ENCODE measurements around the gene DUSP22.
A peak's percentile ranks its signal among the peaks of the same experiment; 100 is the strongest.

The DUSP22 gene

DNA sequence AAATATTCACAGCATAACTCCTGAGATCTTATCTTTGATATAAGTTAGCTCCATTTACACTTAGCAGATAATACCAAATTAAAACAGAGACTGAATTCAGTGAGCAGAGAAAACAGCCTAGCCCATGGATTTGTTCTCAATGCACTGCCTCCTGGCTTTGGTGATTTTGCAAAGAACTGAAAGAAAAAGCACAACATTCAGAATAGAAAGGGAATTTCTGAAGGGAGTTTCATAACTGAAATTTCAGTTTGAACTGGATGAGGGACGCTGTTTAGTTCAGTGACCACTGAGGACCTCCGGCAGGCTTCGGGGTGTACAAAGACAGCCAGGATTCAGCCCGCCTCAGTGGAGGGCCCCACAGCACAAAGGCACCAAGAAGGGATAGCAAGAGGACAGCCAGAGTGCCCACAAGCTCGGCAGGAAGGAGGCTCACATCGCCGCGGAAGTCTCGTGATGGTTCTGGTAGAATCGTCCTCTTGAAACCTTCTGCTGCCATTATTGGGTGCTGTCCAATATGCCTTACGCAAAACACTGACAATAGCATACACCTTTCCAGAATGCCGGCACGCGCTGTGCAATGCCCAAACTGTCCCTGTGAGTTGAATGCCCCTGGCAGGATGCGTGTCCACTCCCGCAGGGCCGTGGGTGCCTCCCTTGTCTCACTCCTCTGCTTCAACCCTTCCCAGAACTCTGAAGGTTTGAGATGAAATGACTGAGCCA, 89.6 kb downstream of the DUSP22 start:
- ATAC-seq = no peak

DNA sequence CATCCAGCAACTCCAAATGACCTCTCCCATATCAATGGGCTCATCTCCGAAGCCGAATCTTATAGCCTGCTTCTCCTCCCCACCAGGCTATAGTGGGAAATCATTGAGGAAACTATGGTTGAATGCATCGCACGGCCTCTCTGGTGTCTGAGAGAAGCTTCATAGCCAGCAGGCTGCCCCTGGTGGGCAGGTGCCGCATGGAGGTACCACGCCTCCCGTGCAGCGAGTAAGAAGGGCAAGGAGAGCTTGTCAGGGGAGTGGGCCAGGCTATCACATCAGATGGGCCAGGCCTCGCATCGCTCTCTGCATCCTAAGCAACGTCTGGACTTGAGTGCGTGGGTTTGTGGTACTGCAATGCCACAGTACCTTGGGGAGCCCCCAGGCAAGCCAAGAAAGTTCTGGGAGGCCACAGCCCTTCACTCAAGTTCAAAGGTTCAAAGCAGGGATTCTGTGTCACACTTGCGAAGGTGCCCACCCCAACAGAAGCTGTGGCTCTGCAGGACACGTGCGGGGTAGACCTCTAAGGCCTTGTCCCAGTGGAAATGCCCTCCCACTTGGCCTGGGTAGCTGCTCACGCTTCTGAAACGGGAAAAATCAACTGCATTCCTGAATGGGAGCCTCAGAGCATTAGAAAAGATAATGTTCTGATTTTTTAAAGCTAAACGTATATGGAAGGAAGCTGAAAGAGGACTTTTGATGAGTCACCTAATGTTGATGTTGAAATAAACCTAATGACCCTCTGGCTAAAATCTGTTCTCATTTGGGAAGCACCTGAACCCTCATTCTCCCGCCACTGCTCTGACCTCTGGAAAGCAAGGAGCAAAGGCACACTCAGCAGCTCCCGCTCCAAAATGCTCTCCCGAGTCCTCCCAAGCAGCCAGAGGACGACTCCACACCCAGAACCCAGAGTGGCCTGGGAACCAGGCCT, 90.9 kb downstream of the DUSP22 start:
- no peak for ATAC-seq

DNA sequence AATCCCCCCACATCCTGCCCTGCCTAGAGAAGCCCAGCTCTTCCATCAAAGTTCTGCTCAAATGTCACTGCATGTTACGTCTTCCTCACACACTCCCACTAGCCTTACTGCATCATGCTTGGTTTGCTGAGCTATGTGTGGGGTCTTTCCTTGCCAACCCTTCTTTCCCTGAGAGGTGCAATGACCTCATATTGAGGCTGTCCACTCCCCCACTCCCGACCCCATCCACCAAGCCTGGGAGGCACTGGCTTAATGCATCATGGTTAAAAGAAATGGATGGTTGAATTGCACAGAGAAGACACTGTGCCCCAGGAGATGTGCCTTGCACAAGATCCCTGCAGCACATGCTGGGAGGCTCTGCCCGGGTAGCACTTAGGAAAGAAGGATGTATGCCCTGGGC, 91.6 kb downstream of the DUSP22 start:
- no peak for ATAC-seq

DNA sequence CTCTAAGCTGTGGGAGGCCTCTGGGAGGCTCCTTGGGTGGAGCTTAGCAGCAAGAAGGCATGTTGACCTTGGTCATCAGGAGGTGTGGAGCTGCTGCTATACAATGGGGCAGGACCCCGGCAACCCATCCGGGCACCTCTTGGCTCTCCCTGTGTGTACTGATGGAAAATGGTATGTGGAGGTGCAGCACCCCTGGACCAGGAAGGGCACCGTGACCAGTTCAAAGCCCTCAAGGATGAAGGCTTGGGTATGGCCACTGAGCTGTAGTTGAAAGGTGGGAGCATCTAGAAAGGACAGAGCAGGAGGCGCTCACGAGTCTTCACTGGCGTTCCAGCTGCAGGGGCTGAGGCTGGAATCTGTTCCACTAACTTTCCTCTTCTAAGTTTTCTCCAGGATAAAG, 92.6 kb downstream of the DUSP22 start:
- ATAC-seq = no peak

DNA sequence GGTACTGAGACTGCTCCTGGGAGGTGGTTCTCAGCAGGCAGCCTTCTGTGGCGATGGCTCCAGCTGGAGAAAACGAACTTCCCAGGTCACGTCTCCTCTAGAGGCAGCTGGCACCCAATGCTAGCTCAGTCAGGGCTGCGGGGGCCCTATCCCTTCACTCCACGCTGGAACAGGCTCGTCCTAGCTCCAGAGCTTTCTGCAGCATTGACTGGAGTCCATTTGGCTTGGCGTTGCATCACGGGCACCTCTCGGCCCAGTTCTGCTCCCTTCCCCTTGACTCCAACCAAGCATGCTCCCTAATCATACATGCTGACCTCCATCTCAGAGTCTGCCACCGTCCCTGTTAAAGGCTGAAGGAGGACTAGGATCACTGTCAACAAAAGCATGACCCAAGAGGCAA, 93.3 kb downstream of the DUSP22 start:
- no peak for ATAC-seq

DNA sequence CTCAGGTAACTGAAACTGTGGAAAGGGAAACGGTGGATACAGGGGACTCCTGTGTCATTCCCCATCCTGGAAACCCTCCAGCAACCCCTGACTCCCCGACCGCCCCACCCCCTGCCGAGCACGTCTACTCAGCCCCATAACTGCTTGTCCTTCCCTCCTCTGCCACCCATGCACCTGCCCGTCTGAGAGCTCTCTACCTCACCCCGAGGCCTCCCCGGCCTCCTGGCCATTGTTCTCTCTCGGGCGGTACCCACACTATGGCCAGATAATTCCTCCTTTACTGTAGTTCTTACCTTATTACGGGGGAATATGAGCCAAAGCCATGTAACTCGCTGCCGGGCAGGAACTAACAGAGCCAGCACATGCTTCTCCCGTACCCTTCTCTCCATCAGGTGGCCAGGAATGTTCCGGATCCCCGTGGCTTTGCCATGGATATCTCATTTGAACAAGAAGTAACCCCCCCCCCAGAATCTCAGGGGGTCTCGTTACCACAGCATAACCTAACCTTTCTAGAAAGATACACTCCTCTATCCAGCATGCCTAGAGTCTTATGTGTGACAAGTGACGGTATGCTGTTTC, 94.5 kb downstream of the DUSP22 start:
- no peak for ATAC-seq

DNA sequence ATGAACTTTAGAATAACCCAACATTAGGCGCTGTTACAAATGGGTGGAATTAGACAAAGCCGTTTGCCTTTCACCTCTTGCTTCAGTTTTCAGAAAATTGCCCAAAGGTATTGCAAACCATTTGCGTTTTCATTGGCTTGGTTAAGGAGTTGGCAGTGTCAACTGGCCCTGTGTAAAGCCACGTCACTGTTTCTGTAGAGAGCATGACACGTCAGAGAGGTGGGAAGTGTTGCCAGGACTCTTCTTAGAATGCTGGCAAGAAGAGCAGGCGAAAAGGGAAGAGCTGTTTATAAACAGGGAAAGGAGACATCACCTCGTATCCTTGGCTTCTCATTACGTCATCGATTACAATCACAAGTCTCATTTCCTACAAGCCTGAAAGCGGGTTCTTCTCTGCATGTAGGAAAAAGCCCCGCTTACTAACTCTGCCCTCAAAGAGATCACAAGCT, 95.0 kb downstream of the DUSP22 start:
- no peak for ATAC-seq

DNA sequence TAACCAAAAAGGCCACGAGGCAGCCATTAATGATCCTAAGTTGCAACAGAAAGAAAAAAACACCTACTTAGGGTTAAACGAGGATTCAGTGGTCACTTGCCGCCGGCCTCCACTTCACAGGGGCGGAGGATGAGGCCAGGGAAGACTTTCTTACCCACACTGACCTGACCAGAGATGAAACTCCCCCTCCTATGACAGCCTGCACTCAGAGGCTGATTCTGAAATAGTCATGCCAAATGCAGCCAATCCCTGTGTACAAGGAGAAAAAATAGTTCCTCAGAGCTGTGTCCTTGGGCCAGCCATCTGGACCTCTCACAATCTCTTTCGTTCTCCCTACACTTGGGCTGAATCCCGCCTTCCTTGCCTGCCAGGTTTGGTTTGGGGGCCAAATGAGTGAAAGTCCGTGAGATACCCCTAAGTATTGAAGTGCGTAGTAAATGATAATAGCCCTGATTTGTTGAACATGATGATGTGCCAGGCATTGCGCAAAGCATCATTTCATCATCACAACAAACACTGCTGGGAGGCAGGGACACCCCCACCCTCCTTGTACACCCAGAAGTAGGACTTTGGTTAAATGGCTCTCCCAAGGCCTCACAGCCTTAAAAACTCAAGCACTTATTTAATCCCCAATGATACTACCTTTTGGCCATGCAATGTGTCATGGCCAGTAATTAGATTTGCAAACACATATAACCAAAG, 96.1 kb downstream of the DUSP22 start:
- no peak for ATAC-seq

DNA sequence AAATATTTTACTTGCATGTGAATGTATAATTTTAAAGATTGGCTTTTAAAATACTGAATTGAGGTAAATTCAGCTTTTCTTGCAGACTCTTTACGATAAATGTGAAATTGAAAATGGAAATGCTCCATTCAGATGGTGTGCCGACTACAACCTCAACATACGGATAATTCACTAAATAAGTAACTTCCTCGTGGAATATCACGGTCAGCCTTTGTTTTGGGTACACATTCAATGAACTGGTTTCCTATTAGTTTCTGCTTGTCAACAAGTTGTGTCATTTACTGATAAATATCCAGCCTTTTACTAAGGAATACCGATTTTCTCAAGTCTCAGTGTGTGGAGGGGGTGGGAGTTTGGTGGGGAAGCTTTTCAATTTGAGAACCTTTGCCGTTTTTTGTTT, 96.9 kb downstream of the DUSP22 start:
- ATAC-seq = no peak

DNA sequence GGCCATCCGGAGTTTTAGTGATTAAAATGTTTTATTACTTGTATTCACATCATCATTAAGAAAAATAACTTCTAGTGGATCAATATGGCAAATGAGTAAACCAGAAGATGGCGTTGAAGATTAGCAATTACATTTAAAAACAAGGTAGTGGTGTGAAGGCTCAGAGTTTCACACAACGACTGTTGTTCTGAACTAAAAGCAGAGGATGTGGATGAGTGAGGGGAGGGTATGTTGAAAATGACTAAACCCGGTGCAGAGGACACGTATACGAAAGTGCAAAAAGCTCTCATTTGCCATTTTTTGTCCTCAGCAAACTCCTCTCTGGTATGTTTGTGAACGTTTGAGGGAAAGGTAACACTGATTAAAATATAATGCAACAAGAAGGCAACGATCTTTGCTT, 97.3 kb downstream of the DUSP22 start:
- peak; percentile 69 to 74 for ATAC-seq

DNA sequence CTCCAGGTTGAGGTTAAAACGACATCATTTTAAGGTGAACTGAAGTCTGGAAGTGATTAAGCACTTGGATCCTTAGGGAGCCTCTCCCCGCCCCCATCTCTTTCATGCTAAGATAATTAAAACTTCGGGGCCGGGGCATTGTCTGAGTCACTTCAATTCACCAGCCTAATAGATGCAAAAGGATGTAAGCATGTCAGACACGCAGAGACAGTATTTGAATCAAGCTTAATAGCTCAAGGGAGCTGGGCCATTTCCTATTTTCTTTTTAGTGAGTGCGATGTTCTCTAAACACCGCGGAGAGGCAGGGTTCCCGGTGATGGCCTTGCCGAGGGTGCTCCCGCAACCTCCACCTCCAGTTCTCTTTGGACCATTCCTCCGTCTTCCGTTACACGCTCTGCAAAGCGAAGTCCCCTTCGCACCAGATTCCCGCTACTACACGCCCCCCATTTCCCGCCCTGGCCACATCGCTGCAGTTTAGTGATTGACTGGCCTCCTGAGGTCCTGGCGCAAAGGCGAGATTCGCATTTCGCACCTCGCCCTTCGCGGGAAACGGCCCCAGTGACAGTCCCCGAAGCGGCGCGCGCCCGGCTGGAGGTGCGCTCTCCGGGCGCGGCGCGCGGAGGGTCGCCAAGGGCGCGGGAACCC, 98.7 kb downstream of the DUSP22 start:
- peak; percentile 11 to 16 for ATAC-seq

DNA sequence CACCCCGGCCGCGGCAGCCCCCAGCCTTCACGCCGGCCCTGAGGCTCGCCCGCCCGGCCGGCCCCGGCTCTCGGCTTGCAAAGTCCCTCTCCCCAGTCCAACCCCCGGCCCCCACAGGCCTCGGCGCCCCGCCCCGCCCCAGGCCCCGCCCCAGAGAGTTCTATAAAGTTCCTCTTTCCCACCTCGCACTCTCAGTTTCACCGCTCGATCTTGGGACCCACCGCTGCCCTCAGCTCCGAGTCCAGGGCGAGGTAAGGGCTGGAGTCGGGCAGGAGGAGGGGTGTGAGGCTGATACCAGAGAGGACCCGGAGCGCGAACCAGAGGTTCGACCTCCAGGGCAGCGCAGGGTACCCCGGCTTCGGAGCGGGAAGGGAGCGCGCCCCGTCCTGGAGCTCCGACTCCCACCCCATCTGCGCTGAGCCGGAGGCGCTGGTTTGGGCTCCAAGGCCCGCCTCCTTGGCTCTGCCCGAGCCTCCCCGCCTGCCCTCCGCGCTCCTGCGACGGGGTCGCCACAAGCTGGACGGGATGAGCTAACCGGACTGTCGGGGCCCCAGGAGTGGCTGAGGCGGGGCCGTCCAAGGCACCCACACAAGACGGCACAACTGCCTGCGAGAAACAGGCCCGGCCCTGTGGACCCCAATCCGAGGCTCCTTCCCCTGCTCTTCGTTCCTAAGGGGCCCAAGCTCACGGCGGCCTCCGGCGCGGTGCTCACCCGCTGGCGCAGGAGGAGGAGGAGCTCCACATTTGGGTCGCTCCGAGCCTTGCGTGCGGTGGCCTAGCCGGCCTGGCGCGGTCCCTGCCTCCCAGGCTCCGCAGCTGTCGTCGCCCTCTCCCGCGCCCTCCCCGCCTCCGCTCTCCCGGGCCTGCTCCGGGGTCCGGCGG, 99.5 kb downstream of the DUSP22 start, which contains the start of gene IRF4:
IRF4 (plus strand) TSS at position 194 of the 882 bp plus-strand sequence. CDS start 1,401 bp downstream, outside the sequence.
- ATAC-seq = peak; percentile 33 to 47

DNA sequence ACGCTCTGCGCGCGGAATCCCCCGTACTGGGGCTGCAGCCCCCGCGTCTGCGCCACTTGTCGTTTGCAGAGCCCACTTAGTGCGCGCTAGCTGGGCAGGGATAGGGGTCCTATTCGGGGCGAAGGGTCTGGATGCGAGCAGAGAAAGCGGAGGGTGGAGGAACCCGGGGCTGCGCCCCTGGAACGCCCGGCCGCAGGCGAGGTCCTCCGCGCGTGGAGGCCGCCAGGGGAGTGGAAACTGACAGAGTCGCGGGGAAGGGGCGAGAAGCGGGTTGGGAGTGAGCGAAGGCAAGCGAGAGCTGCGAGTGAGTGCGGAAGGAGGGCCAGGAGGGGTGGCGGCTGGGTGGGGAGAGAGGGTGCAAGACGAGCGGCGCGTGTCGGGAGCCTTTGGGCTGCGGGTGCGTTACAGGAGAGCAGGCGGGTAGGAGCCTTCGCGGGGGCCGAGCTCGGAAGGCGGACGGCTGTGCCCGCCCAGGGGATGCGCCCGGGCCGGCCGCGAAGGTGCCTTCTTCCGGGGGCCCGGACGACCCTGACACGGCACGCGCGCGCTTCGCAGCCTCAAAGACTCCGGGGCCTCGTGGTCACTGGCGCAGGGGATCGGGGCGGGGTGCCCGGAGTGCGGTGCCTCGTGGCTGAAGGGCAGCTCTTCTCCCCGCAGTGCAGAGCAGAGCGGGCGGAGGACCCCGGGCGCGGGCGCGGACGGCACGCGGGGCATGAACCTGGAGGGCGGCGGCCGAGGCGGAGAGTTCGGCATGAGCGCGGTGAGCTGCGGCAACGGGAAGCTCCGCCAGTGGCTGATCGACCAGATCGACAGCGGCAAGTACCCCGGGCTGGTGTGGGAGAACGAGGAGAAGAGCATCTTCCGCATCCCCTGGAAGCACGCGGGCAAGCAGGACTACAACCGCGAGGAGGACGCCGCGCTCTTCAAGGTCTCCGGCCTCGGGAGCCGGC, 100.4 kb downstream of the DUSP22 start:
- ATAC-seq = no peak

DNA sequence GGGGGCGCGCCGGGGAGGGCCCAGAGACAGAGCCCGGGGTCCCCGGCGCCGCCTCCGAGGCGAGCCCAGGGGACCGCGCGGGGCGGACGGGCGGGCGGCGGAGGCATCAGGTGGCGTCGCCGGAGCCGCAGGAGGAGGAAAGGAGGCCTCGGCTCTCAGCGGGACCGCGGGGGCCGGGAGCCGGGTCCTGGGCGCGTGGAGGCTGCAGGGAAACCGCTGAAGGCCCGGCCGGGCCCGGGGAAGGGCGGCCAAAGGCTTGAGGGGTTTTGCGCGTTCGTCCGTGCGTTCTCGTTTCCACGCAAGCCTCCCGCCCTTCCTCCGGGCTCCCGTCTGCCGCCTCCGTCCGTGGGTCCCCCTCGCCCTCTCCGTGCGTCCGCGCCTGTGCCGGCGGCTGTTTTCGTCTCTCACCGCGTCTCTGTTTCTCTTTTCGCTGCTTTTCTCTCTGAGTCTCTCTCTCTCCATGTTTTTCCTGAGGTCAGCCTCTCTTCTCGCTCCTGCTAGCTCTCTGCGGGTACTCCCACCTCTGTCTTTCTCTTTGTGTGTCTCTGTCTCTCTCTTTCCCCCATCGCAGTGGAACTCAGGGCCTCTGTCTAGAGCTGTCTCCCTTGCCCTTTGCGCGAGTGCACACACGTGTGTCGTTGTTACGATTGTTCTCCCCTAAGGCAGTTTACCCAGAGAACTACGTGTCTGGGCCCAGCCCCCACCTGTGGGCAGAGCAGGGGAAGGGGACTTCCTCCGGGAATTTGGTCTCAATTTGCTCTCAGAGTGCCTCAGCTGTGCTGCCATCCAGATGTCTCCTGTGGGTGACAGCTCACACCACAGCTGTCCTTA, 101.3 kb downstream of the DUSP22 start:
- peak; percentile 3 to 5 for ATAC-seq

DNA sequence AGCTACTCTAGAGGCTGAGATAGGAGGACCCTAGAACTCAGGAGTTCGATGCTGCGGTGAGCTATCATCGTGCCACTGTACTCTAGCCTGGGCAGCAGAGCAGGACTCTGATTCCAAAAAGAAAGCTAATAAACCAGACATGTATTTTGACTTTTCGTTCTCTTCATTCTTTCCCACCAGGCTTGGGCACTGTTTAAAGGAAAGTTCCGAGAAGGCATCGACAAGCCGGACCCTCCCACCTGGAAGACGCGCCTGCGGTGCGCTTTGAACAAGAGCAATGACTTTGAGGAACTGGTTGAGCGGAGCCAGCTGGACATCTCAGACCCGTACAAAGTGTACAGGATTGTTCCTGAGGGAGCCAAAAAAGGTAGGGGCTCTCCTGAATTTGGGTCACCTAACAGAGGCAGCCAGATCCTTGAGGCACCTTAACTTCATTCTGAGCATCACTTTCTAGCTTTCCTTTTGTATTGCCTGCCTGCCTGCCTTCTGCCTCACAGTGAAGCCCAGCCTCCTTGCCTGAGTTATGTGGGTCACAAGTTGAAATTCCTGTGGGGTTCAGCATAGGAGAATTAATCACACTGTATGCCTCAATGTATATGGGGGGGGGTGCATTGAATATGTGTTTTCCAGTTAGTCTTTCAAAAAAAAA, 102.5 kb downstream of the DUSP22 start:
- no peak for ATAC-seq

DNA sequence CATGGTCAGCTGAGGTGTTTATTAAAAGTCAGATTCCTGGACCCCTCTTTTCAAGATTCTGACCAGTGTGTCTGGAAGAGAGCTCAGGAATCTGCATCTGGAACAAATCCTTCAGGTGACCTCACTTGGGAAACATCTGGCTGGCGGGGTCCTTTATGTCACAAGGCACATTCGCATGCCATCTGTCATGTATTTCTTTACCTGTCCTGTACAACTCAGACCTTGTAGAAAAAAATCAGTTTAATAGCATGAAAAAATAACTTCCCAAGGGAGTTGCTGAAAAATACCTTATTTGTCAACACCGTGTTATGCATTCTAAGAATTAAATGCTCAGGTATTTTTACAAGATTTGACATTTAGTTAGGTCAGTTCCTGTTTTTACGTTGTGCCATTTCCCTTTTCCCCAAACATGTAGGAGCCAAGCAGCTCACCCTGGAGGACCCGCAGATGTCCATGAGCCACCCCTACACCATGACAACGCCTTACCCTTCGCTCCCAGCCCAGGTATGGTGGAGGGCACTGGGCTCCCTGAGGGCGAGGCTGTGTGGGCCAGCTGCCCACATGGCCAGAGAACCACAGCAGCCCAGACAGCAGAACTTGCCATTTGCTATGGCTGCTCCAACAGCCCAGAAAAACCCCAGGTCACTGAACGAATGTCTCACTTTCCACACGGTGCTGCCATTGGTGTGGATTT, 103.3 kb downstream of the DUSP22 start:
- ATAC-seq = no peak

DNA sequence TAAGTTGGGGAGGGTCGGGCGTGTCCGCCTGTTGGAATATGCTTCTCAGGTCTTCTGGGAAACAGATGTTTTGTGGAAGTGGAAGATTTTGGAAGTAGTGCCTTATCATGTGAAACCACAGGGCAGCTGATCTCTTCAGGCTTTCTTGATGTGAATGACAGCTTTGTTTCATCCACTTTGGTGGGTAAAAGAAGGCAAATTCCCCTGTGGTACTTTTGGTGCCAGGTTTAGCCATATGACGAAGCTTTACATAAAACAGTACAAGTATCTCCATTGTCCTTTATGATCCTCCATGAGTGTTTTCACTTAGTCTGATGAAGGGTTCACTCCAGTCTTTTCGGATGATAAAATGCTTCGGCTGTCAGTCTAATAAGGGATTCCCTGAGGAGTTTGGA, 103.8 kb downstream of the DUSP22 start:
- ATAC-seq = no peak

DNA sequence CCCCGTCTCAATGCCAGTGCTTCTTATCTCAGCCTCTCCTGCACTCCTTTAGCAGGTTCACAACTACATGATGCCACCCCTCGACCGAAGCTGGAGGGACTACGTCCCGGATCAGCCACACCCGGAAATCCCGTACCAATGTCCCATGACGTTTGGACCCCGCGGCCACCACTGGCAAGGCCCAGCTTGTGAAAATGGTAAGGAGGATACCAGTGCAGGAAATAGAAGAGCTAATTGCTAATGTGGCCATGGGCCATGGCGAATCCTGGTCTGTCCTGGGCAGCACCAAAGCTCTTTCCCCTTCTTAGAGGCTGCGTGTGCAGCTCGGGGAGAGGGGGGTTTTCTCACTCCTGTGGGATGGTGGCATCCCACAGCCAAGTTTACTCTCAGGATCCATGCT, 104.8 kb downstream of the DUSP22 start:
- no peak for ATAC-seq

Measured in activated CD4-positive, CD25-positive, alpha-beta regulatory T cell treated with anti-CD3 and anti-CD28 coated beads, Interleukin-2, amount 50 U/mL, for 24 hours (primary cell).